AML-193 (cell line): ENCODE data around the gene TIAM1.

ENCODE experiments used
- DNase-seq, 2 experiments: peaks; one replicate each; lab custom pipeline; 2025; lab: John Stamatoyannopoulos, UW

The TIAM1 gene

DNA sequence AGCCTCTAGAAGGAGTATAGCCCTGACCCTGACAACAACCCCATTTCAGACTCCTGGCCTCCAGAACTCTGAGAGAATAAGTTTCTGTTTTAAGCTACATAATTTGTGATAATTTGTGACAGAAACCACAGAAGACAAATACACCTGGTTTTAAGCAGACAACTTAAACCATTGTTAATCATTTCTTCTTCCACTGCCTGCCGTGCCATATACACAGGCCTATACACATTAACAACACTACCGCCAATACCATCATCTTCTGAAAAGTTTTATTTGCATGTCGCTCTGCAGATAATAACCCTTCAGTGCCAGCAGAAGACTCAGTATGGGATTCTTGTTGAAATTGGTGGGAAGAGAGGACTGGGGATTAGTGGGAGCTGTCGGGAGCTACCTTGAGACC is 265.8 kb downstream of the TIAM1 start:
- no peak for DNase-seq

DNA sequence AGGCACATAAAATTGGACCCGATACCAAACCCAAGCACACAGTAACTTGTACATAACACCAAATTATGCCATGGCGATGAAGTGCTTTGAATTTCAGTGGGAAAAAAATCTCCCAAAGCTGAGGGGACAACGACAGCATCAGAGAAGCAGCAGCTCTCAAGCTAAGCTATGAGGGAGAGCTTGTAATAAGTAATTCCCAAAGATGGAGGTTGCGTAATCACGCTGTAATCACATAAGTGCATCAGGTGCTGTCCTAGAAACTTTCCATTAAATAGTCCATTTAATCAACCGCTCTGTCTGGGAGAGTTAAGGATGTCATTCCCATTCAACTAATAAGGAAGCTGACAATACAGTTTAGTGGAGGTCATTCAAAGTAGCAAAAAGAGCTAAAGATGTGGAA is 268.2 kb downstream of the TIAM1 start:
- no peak for DNase-seq

DNA sequence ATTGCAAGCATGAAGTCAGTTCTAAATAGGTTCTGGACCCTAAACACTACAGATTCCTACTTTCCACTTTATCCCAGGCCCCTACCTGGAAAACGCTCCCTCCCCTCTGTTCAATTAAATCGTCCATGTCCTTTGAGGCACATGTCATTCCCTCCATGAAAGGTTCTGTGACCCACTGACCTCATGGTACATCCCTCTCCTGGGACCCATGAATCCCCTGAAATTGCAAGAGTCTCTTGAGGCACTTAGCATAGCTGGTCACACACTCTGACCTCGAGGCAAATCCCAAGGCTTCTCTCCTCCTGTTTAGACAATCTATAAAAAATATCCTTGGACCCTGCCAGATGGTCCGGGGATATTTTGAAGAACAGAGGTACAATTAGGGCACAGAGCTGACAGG is 271.5 kb downstream of the TIAM1 start:
- no peak for DNase-seq
